ENCODE results near the gene MAX. TPM values are rescaled to one million over a fixed set of nuclear protein-coding genes. Genes with fewer than 3 reads are reported as not detected.

Gene MAX
- polyA plus RNA-seq, 1 donor from 2014 or later: 55.3 TPM

DNA sequence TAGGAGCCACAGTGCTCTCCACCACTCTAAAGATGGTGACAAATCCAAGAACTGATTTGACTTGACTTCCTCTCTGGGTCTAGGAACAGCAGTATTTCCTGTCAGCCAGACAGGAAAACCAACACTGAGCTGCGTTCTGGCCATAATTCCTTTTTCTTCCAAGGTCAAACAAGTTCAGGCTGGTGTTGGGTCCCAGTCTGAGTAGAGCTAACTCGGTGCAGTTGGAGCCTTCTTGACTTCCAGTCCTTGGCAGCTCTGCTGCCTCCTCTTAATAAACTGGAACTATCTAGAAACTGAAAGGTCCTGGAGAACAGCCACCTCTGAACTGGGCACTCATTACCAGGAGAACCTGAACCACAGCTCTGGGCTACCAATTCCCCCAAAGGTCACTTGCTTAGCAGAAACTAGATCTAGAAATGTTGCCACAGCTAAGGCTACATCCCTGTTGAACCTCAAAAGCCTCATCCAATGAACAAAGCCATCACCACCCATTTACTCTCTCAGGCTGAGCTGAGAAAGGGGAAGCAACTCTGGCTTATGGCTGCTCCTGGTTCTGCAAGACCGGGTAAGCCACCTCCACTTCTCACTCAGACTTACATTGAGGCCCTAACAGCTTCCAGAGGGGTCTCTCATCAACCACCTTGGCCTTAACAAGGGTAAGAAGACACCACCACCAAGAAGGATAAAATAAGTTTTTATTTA, 27.7 kb downstream of the MAX start:
- no peak overlapping the region for H2AFZ ChIP-seq (ENCODE audit: low read depth, low read length)
- H4K20me1 ChIP-seq (ENCODE audit: insufficient read depth): no peaks in the 10 kb centered on the region
- H3K79me2 ChIP-seq (replicated peaks; ENCODE audit: insufficient read depth, low read length): no peaks in the 10 kb centered on the region
- no peaks in the 10 kb centered on the region for H3K36me3 ChIP-seq (ENCODE audit: insufficient read depth, low read length)
- no peak overlapping the region for H3K27ac ChIP-seq (ENCODE audit: low read length)
- no peaks in the 10 kb centered on the region for H3K9me2 ChIP-seq (ENCODE audit: insufficient read depth, low read length)
- no peak overlapping the region for H3K9ac ChIP-seq (ENCODE audit: low read length)
- no peak overlapping the region for H3K4me2 ChIP-seq (ENCODE audit: low read length)
- TF ChIP-seq MXI1 (conservative IDR thresholded peaks at IDR 0.05; ENCODE audit: poor library complexity, severe bottlenecking): no peak
- no peak for TF ChIP-seq RAD21 (conservative IDR thresholded peaks at IDR 0.05)
- no peak for TF ChIP-seq POLR2AphosphoS5 (IDR thresholded peaks at IDR 0.05)
- TF ChIP-seq EZH2 (IDR thresholded peaks at IDR 0.05; ENCODE audit: borderline replicate concordance, insufficient read depth, low read length, poor library complexity, severe bottlenecking): no peak
- TF ChIP-seq SMC3 (conservative IDR thresholded peaks at IDR 0.05; ENCODE audit: poor library complexity): no peak
- TF ChIP-seq, protein P1, sequence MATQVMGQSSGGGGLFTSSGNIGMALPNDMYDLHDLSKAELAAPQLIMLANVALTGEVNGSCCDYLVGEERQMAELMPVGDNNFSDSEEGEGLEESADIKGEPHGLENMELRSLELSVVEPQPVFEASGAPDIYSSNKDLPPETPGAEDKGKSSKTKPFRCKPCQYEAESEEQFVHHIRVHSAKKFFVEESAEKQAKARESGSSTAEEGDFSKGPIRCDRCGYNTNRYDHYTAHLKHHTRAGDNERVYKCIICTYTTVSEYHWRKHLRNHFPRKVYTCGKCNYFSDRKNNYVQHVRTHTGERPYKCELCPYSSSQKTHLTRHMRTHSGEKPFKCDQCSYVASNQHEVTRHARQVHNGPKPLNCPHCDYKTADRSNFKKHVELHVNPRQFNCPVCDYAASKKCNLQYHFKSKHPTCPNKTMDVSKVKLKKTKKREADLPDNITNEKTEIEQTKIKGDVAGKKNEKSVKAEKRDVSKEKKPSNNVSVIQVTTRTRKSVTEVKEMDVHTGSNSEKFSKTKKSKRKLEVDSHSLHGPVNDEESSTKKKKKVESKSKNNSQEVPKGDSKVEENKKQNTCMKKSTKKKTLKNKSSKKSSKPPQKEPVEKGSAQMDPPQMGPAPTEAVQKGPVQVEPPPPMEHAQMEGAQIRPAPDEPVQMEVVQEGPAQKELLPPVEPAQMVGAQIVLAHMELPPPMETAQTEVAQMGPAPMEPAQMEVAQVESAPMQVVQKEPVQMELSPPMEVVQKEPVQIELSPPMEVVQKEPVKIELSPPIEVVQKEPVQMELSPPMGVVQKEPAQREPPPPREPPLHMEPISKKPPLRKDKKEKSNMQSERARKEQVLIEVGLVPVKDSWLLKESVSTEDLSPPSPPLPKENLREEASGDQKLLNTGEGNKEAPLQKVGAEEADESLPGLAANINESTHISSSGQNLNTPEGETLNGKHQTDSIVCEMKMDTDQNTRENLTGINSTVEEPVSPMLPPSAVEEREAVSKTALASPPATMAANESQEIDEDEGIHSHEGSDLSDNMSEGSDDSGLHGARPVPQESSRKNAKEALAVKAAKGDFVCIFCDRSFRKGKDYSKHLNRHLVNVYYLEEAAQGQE (IDR thresholded peaks at IDR 0.05; ENCODE audit: borderline replicate concordance): no peak
- TF ChIP-seq, protein P2, sequence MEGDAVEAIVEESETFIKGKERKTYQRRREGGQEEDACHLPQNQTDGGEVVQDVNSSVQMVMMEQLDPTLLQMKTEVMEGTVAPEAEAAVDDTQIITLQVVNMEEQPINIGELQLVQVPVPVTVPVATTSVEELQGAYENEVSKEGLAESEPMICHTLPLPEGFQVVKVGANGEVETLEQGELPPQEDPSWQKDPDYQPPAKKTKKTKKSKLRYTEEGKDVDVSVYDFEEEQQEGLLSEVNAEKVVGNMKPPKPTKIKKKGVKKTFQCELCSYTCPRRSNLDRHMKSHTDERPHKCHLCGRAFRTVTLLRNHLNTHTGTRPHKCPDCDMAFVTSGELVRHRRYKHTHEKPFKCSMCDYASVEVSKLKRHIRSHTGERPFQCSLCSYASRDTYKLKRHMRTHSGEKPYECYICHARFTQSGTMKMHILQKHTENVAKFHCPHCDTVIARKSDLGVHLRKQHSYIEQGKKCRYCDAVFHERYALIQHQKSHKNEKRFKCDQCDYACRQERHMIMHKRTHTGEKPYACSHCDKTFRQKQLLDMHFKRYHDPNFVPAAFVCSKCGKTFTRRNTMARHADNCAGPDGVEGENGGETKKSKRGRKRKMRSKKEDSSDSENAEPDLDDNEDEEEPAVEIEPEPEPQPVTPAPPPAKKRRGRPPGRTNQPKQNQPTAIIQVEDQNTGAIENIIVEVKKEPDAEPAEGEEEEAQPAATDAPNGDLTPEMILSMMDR (IDR thresholded peaks at IDR 0.05; ENCODE audit: poor library complexity, severe bottlenecking): no peak
- TF ChIP-seq TAF1 (IDR thresholded peaks at IDR 0.05; ENCODE audit: low read depth): no peak
- TF ChIP-seq EP300 (conservative IDR thresholded peaks at IDR 0.05; ENCODE audit: poor library complexity, severe bottlenecking): no peak
- no peaks in the 10 kb centered on the region for H3K9me3 ChIP-seq (ENCODE audit: low read length)
- H3F3A ChIP-seq (ENCODE audit: insufficient read depth, low read length, poor library complexity, severe bottlenecking): no peaks in the 10 kb centered on the region
- no peak overlapping the region for H3K4me3 ChIP-seq (ENCODE audit: low read length)
- no peaks in the 10 kb centered on the region for H3K27me3 ChIP-seq (ENCODE audit: insufficient read depth, low read depth, low read length)

DNA sequence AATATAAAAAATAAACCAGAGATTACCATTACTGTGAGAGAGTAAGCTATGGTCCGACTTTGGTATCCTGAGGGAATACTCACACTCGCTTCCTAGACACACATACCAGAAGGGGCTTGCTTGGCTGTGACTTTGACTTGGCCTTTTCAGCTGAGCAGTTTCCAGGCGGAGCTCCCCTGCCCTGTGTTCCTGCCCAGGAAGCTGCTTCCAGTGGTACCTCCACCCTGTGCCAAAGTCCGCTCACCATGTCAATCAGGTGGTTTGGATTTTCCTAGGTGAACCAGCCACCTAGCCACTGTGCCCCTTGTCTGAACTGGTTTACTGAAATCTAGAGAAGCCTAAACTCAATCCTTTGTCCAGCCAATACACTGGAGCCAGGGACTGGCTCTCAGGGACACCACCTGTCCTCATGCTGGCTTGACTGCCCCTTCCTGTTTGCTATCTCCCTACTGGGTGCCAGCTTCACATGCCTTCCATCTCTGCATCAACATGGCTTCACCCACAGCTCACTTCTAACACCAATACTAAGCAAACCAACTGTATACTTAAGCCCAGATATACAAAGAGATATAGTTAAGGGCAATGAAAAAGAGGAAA, 28.6 kb downstream of the MAX start:
- H4K20me1 ChIP-seq (ENCODE audit: insufficient read depth): no peaks in the 10 kb centered on the region
- H3K9me2 ChIP-seq (ENCODE audit: insufficient read depth, low read length): no peaks in the 10 kb centered on the region
- H2AFZ ChIP-seq (ENCODE audit: low read depth, low read length): no peak overlapping the region
- H3K9ac ChIP-seq (ENCODE audit: low read length): no peak overlapping the region
- no peaks in the 10 kb centered on the region for H3K9me3 ChIP-seq (ENCODE audit: low read length)
- no peaks in the 10 kb centered on the region for H3K79me2 ChIP-seq (replicated peaks; ENCODE audit: insufficient read depth, low read length)
- TF ChIP-seq SMC3 (conservative IDR thresholded peaks at IDR 0.05; ENCODE audit: poor library complexity): no peak
- no peak for TF ChIP-seq POLR2AphosphoS5 (IDR thresholded peaks at IDR 0.05)
- TF ChIP-seq, protein P2 (IDR thresholded peaks at IDR 0.05; ENCODE audit: poor library complexity, severe bottlenecking): no peak
- no peak for TF ChIP-seq TAF1 (IDR thresholded peaks at IDR 0.05; ENCODE audit: low read depth)
- TF ChIP-seq EZH2 (IDR thresholded peaks at IDR 0.05; ENCODE audit: borderline replicate concordance, insufficient read depth, low read length, poor library complexity, severe bottlenecking): no peak
- no peak for TF ChIP-seq EP300 (conservative IDR thresholded peaks at IDR 0.05; ENCODE audit: poor library complexity, severe bottlenecking)
- TF ChIP-seq, protein P1 (IDR thresholded peaks at IDR 0.05; ENCODE audit: borderline replicate concordance): no peak
- TF ChIP-seq RAD21 (conservative IDR thresholded peaks at IDR 0.05): no peak
- TF ChIP-seq MXI1 (conservative IDR thresholded peaks at IDR 0.05; ENCODE audit: poor library complexity, severe bottlenecking): no peak
- H3K27me3 ChIP-seq (ENCODE audit: insufficient read depth, low read depth, low read length): no peaks in the 10 kb centered on the region
- H3K4me2 ChIP-seq (ENCODE audit: low read length): no peak overlapping the region
- H3K36me3 ChIP-seq (ENCODE audit: insufficient read depth, low read length): no peaks in the 10 kb centered on the region
- no peak overlapping the region for H3K4me3 ChIP-seq (ENCODE audit: low read length)
- H3K27ac ChIP-seq (ENCODE audit: low read length): no peak overlapping the region
- no peaks in the 10 kb centered on the region for H3F3A ChIP-seq (ENCODE audit: insufficient read depth, low read length, poor library complexity, severe bottlenecking)
